Tibial nerve (tissue), 4 donors: ENCODE data around the gene VAT1L. TPM values are rescaled to one million over a fixed set of nuclear protein-coding genes. Genes with fewer than 3 reads are reported as not detected.

Experiments used
- DNase-seq, 2 donors: peaks; one replicate each; pipeline ENCODE4 v3.0.0-alpha.2; 2019; ENCODE audit warnings: low spot score in 2 of 2
- H3K27ac ChIP-seq, 4 donors: fragments of 200-600 bp; sonication (generic) in 3 of 4; one replicate each; pipeline ENCODE4 v1.5.1; 2017 to 2019; ENCODE audit warnings: mild to moderate bottlenecking in 1 of 4
- H3K27me3 ChIP-seq, 2 donors: fragments of 200-600 bp; sonication (generic) in 1 of 2; one replicate each; pipeline versions ENCODE4 v1.5.1 to v1.6.0; 2017 to 2019
- H3K36me3 ChIP-seq, 3 donors: fragments of 200-600 bp; sonication (generic); one replicate each; pipeline ENCODE4 v1.5.1; 2018 to 2019
- H3K4me1 ChIP-seq, 4 donors: fragments of 200-600 bp; sonication (generic) in 3 of 4; one replicate each; pipeline ENCODE4 v1.5.1; 2017 to 2019
- H3K4me3 ChIP-seq, 4 donors: fragments of 200-600 bp; sonication (generic) in 3 of 4; one replicate each; pipeline ENCODE4 v1.5.1; 2017 to 2019; ENCODE audit warnings: mild to moderate bottlenecking in 1 of 4, moderate library complexity in 1 of 4
- H3K9me3 ChIP-seq, 4 donors: fragments of 200-600 bp; sonication (generic) in 3 of 4; one replicate each; pipeline ENCODE4 v1.5.1; 2017 to 2019
- EP300 ChIP-seq, 2 donors: sonication (generic); formaldehyde crosslinking; IDR thresholded peaks; one replicate each; pipeline ENCODE4 v1.6.1; 2017; ENCODE audit warnings: antibody characterized with exemption in 2 of 2, mild to moderate bottlenecking in 1 of 2
- POLR2A ChIP-seq, 2 donors: fragments of 450-650 bp; IDR thresholded peaks; one replicate each; pipeline ENCODE4 v1.6.1; 2017; ENCODE audit warnings: antibody characterized with exemption in 2 of 2, mild to moderate bottlenecking in 2 of 2, moderate library complexity in 2 of 2
- WGBS, 2 donors: methylation state at CpG; one replicate each; pipeline ENCODE4 v1.1.5; 2018; 5-methylcytosine and 5-hydroxymethylcytosine counted together
- total RNA-seq, 4 donors: library from RNA; depleted of rRNA; stranded (reverse); fragments of >200 nt; gene quantifications; one replicate each; pipeline ENCODE4 v1.1.0, GENCODE V29; 2016
- TF ChIP-seq, protein P1 (sequence below), 5 experiments: fragments of 200-600 bp in 3 of 5; fragments of 450-650 bp in 2 of 5; sonication (generic) in 3 of 5; IDR thresholded peaks; one replicate each; pipeline ENCODE4 v1.5.1; 2016 to 2019; ENCODE audit warnings: antibody characterized with exemption in 5 of 5, mild to moderate bottlenecking in 3 of 5, moderate library complexity in 2 of 5

The VAT1L gene
- total RNA-seq, 4 donors from 2014 or later: 7.2 to 21.6 (median 19.5) TPM

DNA sequence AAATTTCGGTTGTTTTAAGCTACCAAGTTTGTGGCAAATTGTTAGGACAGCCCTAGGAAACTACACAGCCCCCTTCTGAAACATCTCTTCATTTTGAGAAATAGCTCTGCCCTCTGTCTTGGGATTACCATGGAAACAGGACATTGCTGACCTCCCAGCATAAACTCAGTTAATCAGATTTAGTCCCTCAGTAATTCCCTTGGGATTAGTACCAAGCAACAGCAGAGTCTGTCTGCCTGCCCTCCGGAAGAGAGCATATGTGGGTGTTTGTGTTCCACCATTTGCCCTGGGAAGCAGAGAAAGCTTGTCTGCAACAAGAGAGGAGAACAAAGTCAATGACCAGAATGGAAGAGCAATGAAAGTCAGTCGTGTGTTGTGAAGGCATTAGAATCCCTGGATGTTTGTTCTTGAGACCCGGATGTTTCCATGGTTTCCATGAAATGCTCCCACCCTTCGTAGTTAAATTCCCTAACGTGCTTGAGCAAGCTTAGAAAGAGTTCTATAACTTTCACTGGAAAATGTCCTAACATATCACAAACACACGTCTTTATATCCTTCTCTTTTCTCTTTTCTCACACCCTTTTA is 39.9 kb upstream of the VAT1L start:
- H3K36me3 ChIP-seq: no peaks in the 10 kb centered on the region
- H3K9me3 ChIP-seq: no peaks in the 10 kb centered on the region
- no peak for DNase-seq
- TF ChIP-seq, protein P1, sequence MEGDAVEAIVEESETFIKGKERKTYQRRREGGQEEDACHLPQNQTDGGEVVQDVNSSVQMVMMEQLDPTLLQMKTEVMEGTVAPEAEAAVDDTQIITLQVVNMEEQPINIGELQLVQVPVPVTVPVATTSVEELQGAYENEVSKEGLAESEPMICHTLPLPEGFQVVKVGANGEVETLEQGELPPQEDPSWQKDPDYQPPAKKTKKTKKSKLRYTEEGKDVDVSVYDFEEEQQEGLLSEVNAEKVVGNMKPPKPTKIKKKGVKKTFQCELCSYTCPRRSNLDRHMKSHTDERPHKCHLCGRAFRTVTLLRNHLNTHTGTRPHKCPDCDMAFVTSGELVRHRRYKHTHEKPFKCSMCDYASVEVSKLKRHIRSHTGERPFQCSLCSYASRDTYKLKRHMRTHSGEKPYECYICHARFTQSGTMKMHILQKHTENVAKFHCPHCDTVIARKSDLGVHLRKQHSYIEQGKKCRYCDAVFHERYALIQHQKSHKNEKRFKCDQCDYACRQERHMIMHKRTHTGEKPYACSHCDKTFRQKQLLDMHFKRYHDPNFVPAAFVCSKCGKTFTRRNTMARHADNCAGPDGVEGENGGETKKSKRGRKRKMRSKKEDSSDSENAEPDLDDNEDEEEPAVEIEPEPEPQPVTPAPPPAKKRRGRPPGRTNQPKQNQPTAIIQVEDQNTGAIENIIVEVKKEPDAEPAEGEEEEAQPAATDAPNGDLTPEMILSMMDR (IDR thresholded peaks at IDR 0.05): no peak
- TF ChIP-seq POLR2A (IDR thresholded peaks at IDR 0.05) (no peak), EP300 (IDR thresholded peaks at IDR 0.05) (no peak)
- no peaks in the 10 kb centered on the region for H3K4me1 ChIP-seq
- H3K4me3 ChIP-seq: no peak overlapping the region
- H3K27ac ChIP-seq: no peak overlapping the region
- no peaks in the 10 kb centered on the region for H3K27me3 ChIP-seq
- WGBS, 2 donors: 62 to 77% methylated on average over 7 of the region's 7 CpGs

DNA sequence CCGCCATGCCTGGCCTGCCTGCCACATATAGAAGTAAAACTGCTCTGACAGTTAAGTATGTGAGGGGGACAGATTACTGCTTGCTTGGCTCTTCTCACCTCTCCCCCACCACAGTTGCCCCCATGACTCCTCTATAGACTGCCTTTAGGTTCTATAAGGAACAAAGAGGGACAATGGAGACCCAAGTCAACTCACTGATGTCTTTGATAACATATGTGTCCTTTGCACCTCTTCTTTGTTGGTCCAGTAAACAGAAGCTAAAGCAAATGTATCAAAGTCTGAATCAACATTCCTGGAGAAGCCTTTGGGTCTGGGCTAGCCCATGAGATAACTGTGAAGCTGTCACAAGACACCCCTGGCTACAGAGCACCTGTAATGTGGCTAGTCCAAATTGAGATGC is 38.9 kb upstream of the VAT1L start:
- H3K9me3 ChIP-seq: no peaks in the 10 kb centered on the region
- no peaks in the 10 kb centered on the region for H3K27me3 ChIP-seq
- no peak overlapping the region for H3K27ac ChIP-seq
- DNase-seq: no peak
- TF ChIP-seq EP300 (IDR thresholded peaks at IDR 0.05) (no peak), POLR2A (IDR thresholded peaks at IDR 0.05) (no peak)
- TF ChIP-seq, protein P1 (IDR thresholded peaks at IDR 0.05): no peak
- no peaks in the 10 kb centered on the region for H3K36me3 ChIP-seq
- H3K4me1 ChIP-seq: no peaks in the 10 kb centered on the region
- no peak overlapping the region for H3K4me3 ChIP-seq
- 91 to 100% methylated on average over 1 of the region's 1 CpG for WGBS, 2 donors

DNA sequence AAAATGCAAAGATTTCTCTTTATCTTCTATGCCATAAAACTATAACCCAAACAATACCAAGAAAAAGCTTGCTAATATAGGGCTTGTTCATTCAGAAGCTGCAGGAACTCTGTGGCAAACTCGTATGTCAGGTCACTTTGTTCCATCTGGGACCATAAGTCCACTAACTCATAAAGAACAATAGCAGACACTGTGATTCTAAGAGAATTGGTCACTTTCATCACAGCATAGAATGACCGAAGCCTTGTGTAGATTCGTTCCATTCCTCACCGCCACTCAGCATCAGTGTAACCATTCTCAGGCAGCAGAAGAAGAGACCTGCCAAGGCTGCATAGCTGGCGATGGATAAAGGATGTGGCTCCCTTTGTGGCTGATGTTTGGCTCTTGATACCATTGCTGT is 30.3 kb upstream of the VAT1L start:
- no peak overlapping the region for H3K4me3 ChIP-seq
- H3K9me3 ChIP-seq: no peaks in the 10 kb centered on the region
- H3K36me3 ChIP-seq: no peaks in the 10 kb centered on the region
- no peaks in the 10 kb centered on the region for H3K27me3 ChIP-seq
- DNase-seq: no peak
- H3K27ac ChIP-seq: no peak overlapping the region
- 47 to 74% methylated on average over 5 of the region's 5 CpGs for WGBS, 2 donors
- TF ChIP-seq POLR2A (IDR thresholded peaks at IDR 0.05) (no peak), EP300 (IDR thresholded peaks at IDR 0.05) (no peak)
- TF ChIP-seq, protein P1 (IDR thresholded peaks at IDR 0.05): no peak
- no peaks in the 10 kb centered on the region for H3K4me1 ChIP-seq

DNA sequence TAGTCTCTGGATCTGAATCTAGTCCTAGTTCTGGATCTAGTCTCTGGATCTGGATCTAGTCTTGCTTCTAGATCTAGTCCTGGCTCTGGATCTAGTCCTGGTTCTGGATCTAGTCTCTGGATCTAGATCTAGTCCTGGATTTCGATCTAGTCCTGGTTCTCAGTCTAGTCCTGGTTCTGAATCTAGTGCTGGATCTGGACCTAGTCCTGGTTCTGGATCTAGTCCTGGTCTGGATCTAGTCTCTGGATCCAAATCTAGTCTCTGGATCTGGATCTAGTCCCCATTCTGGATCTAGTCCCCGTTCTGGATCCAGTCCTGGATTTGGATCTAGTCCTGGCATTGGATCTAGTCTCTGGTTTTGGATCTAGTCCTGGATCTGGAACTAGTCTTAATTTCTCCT is 29.9 kb upstream of the VAT1L start:
- TF ChIP-seq, protein P1 (IDR thresholded peaks at IDR 0.05): no peak
- TF ChIP-seq POLR2A (IDR thresholded peaks at IDR 0.05) (no peak), EP300 (IDR thresholded peaks at IDR 0.05) (no peak)
- no peaks in the 10 kb centered on the region for H3K36me3 ChIP-seq
- WGBS, 2 donors: 96 to 97% methylated on average over 2 of the region's 2 CpGs
- no peak overlapping the region for H3K4me3 ChIP-seq
- no peaks in the 10 kb centered on the region for H3K27me3 ChIP-seq
- H3K9me3 ChIP-seq: no peaks in the 10 kb centered on the region
- H3K27ac ChIP-seq: no peak overlapping the region
- no peaks in the 10 kb centered on the region for H3K4me1 ChIP-seq
- no peak for DNase-seq

DNA sequence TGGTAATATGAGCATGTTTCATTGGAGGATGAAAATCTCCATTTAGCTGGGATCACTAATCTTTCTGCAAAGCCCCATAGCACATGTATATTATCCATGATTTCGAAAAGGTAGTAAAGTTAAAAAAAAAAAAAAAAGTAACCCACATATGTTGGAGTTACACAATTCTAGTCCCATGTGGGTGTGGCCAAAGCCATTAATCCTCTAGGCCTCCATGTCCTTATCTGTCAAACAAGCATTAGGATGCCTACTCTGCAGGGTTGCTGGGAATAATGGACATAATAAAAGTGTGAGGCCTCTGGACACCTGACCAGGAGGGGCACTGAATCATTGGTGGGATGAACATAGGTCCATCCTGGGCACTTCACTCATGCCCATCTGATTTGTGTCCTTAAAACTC is 29.2 kb upstream of the VAT1L start:
- TF ChIP-seq POLR2A (IDR thresholded peaks at IDR 0.05): no peak
- no peak for TF ChIP-seq EP300 (IDR thresholded peaks at IDR 0.05)
- TF ChIP-seq, protein P1 (IDR thresholded peaks at IDR 0.05): no peak
- Histone ChIP-seq H3K4me1 (peaks cover 0 to 6% (median 0%) of the 10 kb centered on the region in 4 donors), H3K4me3 (no peak overlapping the region), H3K27ac (no peak overlapping the region), H3K9me3 (no peaks in the 10 kb centered on the region), H3K27me3 (no peaks in the 10 kb centered on the region), H3K36me3 (no peaks in the 10 kb centered on the region)
- WGBS, 2 donors: 91 to 100% methylated on average over 1 of the region's 1 CpG
- DNase-seq: no peak
